Measurements from ENCODE around the gene CERS6. TPM values are rescaled to one million over a fixed set of nuclear protein-coding genes. Genes with fewer than 3 reads are reported as not detected.

Gene CERS6
- total RNA-seq, 4 donors from 2014 or later = 42.3 to 62.1 (median 50.6) TPM

DNA sequence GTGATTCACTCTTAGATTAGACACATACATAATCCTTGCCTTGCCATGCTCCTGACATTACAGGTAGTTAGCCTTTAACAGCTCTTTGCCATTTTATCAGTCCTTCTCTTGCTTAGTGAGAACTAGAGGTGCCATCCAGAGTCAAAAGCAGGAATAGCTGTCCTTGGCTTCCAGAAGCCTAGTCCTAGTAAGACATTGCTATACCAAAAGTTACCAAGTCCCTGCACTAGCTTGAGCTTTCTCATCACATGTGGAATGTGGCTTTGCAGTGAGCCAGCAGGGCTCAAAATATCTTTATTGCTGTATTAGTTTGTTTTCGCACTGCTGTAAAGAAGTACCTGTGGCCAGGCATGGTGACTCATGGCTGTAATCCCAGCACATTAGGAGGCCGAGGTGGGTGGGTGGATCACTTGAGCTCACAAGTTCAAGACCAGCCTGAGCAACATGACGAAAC, 241.6 kb downstream of the CERS6 start:
- in situ Hi-C loops (cut with MboI; ENCODE audit: low pct_ligation_motif_present in 1 of 4, low pct_unique_long_range_greater_than_20kb in 1 of 4, low sequenced_read_pairs in 3 of 4) = loop anchor here in 2 of 4 donors (10.0 to 25.0 kb wide), 2 partner anchors 335 to 353 kb away; no protein-coding TSS in a partner anchor
- WGBS, 2 donors (ENCODE audit: low coverage in 1 of 2) = 59 to 60% methylated on average over 3 of the region's 3 CpGs
- peak; percentile 72 for DNase-seq
- Histone ChIP-seq H3K9me3 (no peaks in the 10 kb centered on the region), H3K27me3 (no peaks in the 10 kb centered on the region), H3K36me3 (no peaks in the 10 kb centered on the region), H3K27ac (peak overlapping the region; percentile 34 to 60 (median 54)), H3K4me1 (peaks cover 11 to 56% (median 30%) of the 10 kb centered on the region in 4 donors), H3K4me3 (no peak overlapping the region)
- TF ChIP-seq POLR2AphosphoS5 (IDR thresholded peaks at IDR 0.05) (peak in 1 of 3 donors; percentile 16), POLR2A (IDR thresholded peaks at IDR 0.05) (no peak)
- TF ChIP-seq, protein P1, sequence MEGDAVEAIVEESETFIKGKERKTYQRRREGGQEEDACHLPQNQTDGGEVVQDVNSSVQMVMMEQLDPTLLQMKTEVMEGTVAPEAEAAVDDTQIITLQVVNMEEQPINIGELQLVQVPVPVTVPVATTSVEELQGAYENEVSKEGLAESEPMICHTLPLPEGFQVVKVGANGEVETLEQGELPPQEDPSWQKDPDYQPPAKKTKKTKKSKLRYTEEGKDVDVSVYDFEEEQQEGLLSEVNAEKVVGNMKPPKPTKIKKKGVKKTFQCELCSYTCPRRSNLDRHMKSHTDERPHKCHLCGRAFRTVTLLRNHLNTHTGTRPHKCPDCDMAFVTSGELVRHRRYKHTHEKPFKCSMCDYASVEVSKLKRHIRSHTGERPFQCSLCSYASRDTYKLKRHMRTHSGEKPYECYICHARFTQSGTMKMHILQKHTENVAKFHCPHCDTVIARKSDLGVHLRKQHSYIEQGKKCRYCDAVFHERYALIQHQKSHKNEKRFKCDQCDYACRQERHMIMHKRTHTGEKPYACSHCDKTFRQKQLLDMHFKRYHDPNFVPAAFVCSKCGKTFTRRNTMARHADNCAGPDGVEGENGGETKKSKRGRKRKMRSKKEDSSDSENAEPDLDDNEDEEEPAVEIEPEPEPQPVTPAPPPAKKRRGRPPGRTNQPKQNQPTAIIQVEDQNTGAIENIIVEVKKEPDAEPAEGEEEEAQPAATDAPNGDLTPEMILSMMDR (IDR thresholded peaks at IDR 0.05) = peak in 2 of 5 experiments; percentile 15 to 37
- intact Hi-C loops (cut with DNase I; ENCODE audit: low total_unique reads) = no loop called here

DNA sequence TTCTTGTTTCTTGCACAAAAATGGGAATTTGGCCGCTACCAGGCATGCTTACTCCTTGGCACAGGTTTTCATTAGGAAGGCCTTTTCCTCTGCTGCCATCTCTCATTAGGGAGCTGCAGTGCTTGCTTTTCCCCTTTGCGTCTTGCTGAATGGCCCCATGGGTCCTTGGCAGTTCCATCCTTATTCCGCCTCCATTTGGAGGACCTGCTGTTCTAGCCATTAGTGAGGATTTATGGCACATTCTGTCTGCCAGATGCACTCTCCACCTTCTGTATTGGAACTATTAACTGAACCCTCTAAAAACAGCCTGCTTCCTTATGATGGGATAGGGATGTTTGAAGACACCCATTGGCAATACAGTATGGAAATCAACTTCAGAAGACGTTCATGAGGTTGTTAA, 242.9 kb downstream of the CERS6 start:
- TF ChIP-seq POLR2A (IDR thresholded peaks at IDR 0.05) (no peak), EP300 (IDR thresholded peaks at IDR 0.05; ENCODE audit: low read depth) (no peak), POLR2AphosphoS5 (IDR thresholded peaks at IDR 0.05) (no peak)
- TF ChIP-seq, protein P1 (IDR thresholded peaks at IDR 0.05) = no peak
- intact Hi-C loops (cut with DNase I; ENCODE audit: low total_unique reads) (no loop called here), in situ Hi-C loops (cut with MboI; ENCODE audit: low pct_ligation_motif_present in 1 of 4, low pct_unique_long_range_greater_than_20kb in 1 of 4, low sequenced_read_pairs in 3 of 4) (loop anchor here in 2 of 4 donors (10.0 to 25.0 kb wide), 2 partner anchors 337 to 354 kb away; no protein-coding TSS in a partner anchor)
- Histone ChIP-seq H3K27ac (peak overlapping the region in 3 of 4 donors; percentile 72 to 84 (median 82)), H3K27me3 (no peaks in the 10 kb centered on the region), H3K4me3 (no peak overlapping the region), H3K9me3 (no peaks in the 10 kb centered on the region), H3K36me3 (no peaks in the 10 kb centered on the region), H3K4me1 (peaks cover 11 to 67% (median 34%) of the 10 kb centered on the region in 4 donors)
- WGBS, 2 donors (ENCODE audit: low coverage in 1 of 2) = 67 to 77% methylated on average over 1 to 4 of the region's 4 CpGs
- DNase-seq = no peak

DNA sequence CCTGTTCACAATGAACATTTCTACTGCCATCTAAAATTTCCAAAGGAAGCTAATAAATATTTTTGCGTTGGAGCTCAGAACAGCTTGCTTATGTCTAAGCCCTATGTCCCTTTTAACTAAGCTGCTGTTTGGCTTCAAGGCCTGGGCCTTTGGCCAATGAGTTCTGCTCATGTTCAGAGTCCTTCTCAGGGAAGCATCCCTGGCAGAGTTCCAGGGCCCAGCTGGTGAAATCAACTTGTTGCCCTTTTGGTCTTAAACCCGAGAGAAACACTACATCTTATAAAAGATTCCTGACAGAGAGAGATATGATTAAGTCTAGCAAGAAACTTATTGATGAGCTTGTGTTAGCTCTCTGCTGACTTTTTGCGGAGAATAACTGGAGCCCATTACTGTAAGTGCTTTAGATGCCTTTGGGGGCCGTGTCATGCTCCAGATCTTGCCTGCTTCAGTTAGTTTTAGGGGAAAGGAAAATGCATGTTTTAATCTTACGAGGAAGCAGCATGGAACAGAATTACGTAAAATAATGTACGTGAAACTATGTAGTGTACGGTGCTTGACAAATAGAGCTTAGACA, 243.9 kb downstream of the CERS6 start:
- peak overlapping the region; percentile 72 to 84 (median 81) for H3K27ac ChIP-seq
- peaks cover 11 to 70% (median 40%) of the 10 kb centered on the region in 4 donors for H3K4me1 ChIP-seq
- intact Hi-C loops (cut with DNase I; ENCODE audit: low total_unique reads) = no loop called here
- DNase-seq = peak; percentile 88
- H3K4me3 ChIP-seq = no peak overlapping the region
- TF ChIP-seq, protein P1 (IDR thresholded peaks at IDR 0.05) = no peak
- TF ChIP-seq POLR2AphosphoS5 (IDR thresholded peaks at IDR 0.05) (peak; percentile 44 to 84 (median 75)), EP300 (IDR thresholded peaks at IDR 0.05; ENCODE audit: low read depth) (peak; percentile 42)
- H3K9me3 ChIP-seq = no peaks in the 10 kb centered on the region
- in situ Hi-C loops (cut with MboI; ENCODE audit: low pct_ligation_motif_present in 1 of 4, low pct_unique_long_range_greater_than_20kb in 1 of 4, low sequenced_read_pairs in 3 of 4) = loop anchor here in 2 of 4 donors (10.0 to 25.0 kb wide), 2 partner anchors 338 to 355 kb away; no protein-coding TSS in a partner anchor
- 28 to 55% methylated on average over 3 to 8 of the region's 8 CpGs for WGBS, 2 donors (ENCODE audit: low coverage in 1 of 2)
- H3K36me3 ChIP-seq = no peaks in the 10 kb centered on the region
- no peaks in the 10 kb centered on the region for H3K27me3 ChIP-seq

DNA sequence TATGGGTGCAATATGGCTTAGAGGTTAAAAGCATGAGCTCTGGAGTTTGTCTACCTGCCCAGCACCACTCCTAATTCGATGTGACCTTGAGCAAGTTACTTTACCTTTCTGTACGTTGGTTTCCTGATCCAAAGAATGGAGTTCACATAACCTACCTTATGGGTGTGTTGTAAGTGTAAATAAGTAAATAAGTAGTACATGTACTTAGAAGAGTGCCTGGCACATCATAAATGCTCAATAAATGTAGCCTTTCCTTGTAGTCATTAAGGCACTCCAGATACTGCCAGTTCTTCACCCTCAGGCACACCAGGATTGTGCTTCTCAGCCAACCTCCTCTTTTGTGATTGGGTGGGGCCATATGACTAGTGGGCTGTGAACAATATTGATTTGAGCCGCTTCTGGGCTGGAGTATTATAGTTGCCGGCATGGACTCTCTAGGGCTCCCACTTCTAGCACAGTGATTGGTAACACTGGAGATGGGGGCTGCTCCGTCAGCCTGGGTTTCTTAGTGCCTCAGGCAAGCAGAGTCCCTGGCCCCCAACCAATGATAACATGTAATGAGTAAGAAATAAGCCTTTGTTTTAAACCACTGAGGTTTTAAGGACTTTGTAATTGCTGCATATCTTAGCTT, 244.7 kb downstream of the CERS6 start:
- Histone ChIP-seq H3K36me3 (no peaks in the 10 kb centered on the region), H3K27me3 (no peaks in the 10 kb centered on the region), H3K9me3 (no peaks in the 10 kb centered on the region), H3K27ac (peak overlapping the region; percentile 72 to 84 (median 81)), H3K4me3 (no peak overlapping the region), H3K4me1 (peaks cover 14 to 78% (median 44%) of the 10 kb centered on the region in 4 donors)
- peak; percentile 59 for DNase-seq
- TF ChIP-seq POLR2AphosphoS5 (IDR thresholded peaks at IDR 0.05) (peak in 2 of 3 donors; percentile 58 to 72), EP300 (IDR thresholded peaks at IDR 0.05; ENCODE audit: low read depth) (no peak)
- in situ Hi-C loops (cut with MboI; ENCODE audit: low pct_ligation_motif_present in 1 of 4, low pct_unique_long_range_greater_than_20kb in 1 of 4, low sequenced_read_pairs in 3 of 4) (no loop called here), intact Hi-C loops (cut with DNase I; ENCODE audit: low total_unique reads) (no loop called here)
- WGBS, 2 donors (ENCODE audit: low coverage in 1 of 2) = 22 to 58% methylated on average over 2 to 5 of the region's 5 CpGs

All from transverse colon (tissue), 4 donors.